HUES6 (cell line): Measurements from ENCODE around the gene NCKAP5.
"Not testable (repeated sequence)": the region's sequence is repeated elsewhere in the genome, so short reads cannot be mapped to it uniquely, and the experiment has no call there.

Experiments
- H3K27ac ChIP-seq: 2 replicates; pipeline ENCODE4 v1.7.0; 2013; ENCODE audit warnings: low read depth, mild to moderate bottlenecking, low read length, inconsistent platforms
- H3K27me3 ChIP-seq: 2 replicates; pipeline ENCODE4 v1.6.1; 2013; ENCODE audit warnings: low read length; ENCODE audit not compliant: control insufficient read depth, insufficient read depth
- H3K36me3 ChIP-seq: 2 replicates; pipeline ENCODE4 v1.6.1; 2013; ENCODE audit warnings: low read length; ENCODE audit not compliant: control insufficient read depth, insufficient read depth
- H3K4me1 ChIP-seq: 2 replicates; pipeline ENCODE4 v1.6.1; 2013; ENCODE audit warnings: low read length; ENCODE audit not compliant: control insufficient read depth, insufficient read depth
- H3K4me3 ChIP-seq: 2 replicates; pipeline ENCODE4 v1.5.1; 2013; ENCODE audit warnings: low read depth, low read length
- H3K9ac ChIP-seq: one replicate; pipeline ENCODE4 v1.6.1; 2013; ENCODE audit warnings: mild to moderate bottlenecking, low read length
- H3K9me3 ChIP-seq: 2 replicates; pipeline ENCODE4 v1.6.1; 2013; ENCODE audit warnings: low read depth, low read length; ENCODE audit not compliant: control insufficient read depth, insufficient read depth

NCKAP5 gene

GRCh38 chr2:133521146-133521745, 47.0 kb downstream of the NCKAP5 start:
- H3K4me3 ChIP-seq, result no peak overlapping the region
- peaks cover 57% of the 10 kb centered on the region for H3K27me3 ChIP-seq
- H3K27ac ChIP-seq, result no peak overlapping the region
- H3K9ac ChIP-seq, result no peak overlapping the region
- no peaks in the 10 kb centered on the region for H3K9me3 ChIP-seq
- peaks cover 4% of the 10 kb centered on the region; the same call in 1 of the 2 replicates for H3K4me1 ChIP-seq
- no peaks in the 10 kb centered on the region for H3K36me3 ChIP-seq

GRCh38 chr2:133519677-133520076, 48.6 kb downstream of the NCKAP5 start:
- H3K36me3 ChIP-seq, H3K27ac ChIP-seq, H3K4me1 ChIP-seq, H3K9me3 ChIP-seq, H3K4me3 ChIP-seq, H3K9ac ChIP-seq: not testable (repeated sequence)
- peaks cover 46% of the 10 kb centered on the region for H3K27me3 ChIP-seq

- H3K9me3 ChIP-seq, result no peaks in the 10 kb centered on the region
- no peak overlapping the region for H3K27ac ChIP-seq
- no peaks in the 10 kb centered on the region for H3K36me3 ChIP-seq
- no peak overlapping the region for H3K4me3 ChIP-seq
- H3K9ac ChIP-seq, result no peak overlapping the region
- H3K4me1 ChIP-seq, result peaks cover 4% of the 10 kb centered on the region; the same call in 1 of the 2 replicates
- H3K27me3 ChIP-seq, result peaks cover 37% of the 10 kb centered on the region
Measured at GRCh38 chr2:133518700-133519344, 49.4 kb downstream of the NCKAP5 start.

GRCh38 chr2:133517876-133518275, 50.4 kb downstream of the NCKAP5 start:
- H3K9me3 ChIP-seq, result no peaks in the 10 kb centered on the region
- no peaks in the 10 kb centered on the region for H3K36me3 ChIP-seq
- no peak overlapping the region for H3K4me3 ChIP-seq
- H3K27ac ChIP-seq, result no peak overlapping the region
- no peak overlapping the region for H3K9ac ChIP-seq
- peaks cover 28% of the 10 kb centered on the region for H3K27me3 ChIP-seq
- H3K4me1 ChIP-seq, result no peaks in the 10 kb centered on the region

GRCh38 chr2:133516405-133517026, 51.7 kb downstream of the NCKAP5 start:
- Histone ChIP-seq H3K27ac (no peak overlapping the region), H3K4me3 (no peak overlapping the region), H3K9ac (no peak overlapping the region), H3K36me3 (no peaks in the 10 kb centered on the region), H3K27me3 (peaks cover 15% of the 10 kb centered on the region), H3K9me3 (no peaks in the 10 kb centered on the region), H3K4me1 (no peaks in the 10 kb centered on the region)

GRCh38 chr2:133515271-133515670, 53.0 kb downstream of the NCKAP5 start:
- Histone ChIP-seq H3K27me3 (peaks cover 2% of the 10 kb centered on the region; the same call in 1 of the 2 replicates), H3K4me3 (no peak overlapping the region), H3K9me3 (no peaks in the 10 kb centered on the region), H3K36me3 (no peaks in the 10 kb centered on the region), H3K9ac (no peak overlapping the region), H3K27ac (no peak overlapping the region), H3K4me1 (no peaks in the 10 kb centered on the region)

- Histone ChIP-seq H3K27me3 (no peaks in the 10 kb centered on the region), H3K4me1 (no peaks in the 10 kb centered on the region), H3K27ac (no peak overlapping the region), H3K36me3 (no peaks in the 10 kb centered on the region), H3K9me3 (no peaks in the 10 kb centered on the region), H3K4me3 (no peak overlapping the region), H3K9ac (no peak overlapping the region)
Measured at GRCh38 chr2:133513893-133514292, 54.4 kb downstream of the NCKAP5 start.

- Histone ChIP-seq H3K27me3 (no peaks in the 10 kb centered on the region), H3K36me3 (no peaks in the 10 kb centered on the region), H3K4me1 (no peaks in the 10 kb centered on the region), H3K9me3 (no peaks in the 10 kb centered on the region), H3K9ac (no peak overlapping the region), H3K27ac (no peak overlapping the region), H3K4me3 (no peak overlapping the region)
Measured at GRCh38 chr2:133512121-133512520, 56.1 kb downstream of the NCKAP5 start.

GRCh38 chr2:133511679-133512078, 56.6 kb downstream of the NCKAP5 start:
- no peaks in the 10 kb centered on the region for H3K27me3 ChIP-seq
- H3K9me3 ChIP-seq, result no peaks in the 10 kb centered on the region
- H3K36me3 ChIP-seq, result no peaks in the 10 kb centered on the region
- H3K4me1 ChIP-seq, result no peaks in the 10 kb centered on the region
- H3K27ac ChIP-seq, result no peak overlapping the region
- no peak overlapping the region for H3K9ac ChIP-seq
- H3K4me3 ChIP-seq, result no peak overlapping the region

- H3K4me3 ChIP-seq, result no peak overlapping the region
- H3K4me1 ChIP-seq, result no peaks in the 10 kb centered on the region
Measured at GRCh38 chr2:133509777-133510176, 58.5 kb downstream of the NCKAP5 start.

GRCh38 chr2:133508546-133509165, 59.6 kb downstream of the NCKAP5 start:
- H3K27me3 ChIP-seq, result no peaks in the 10 kb centered on the region
- H3K36me3 ChIP-seq, result no peaks in the 10 kb centered on the region
- H3K27ac ChIP-seq, result no peak overlapping the region
- H3K4me3 ChIP-seq, result no peak overlapping the region
- no peaks in the 10 kb centered on the region for H3K4me1 ChIP-seq
- H3K9me3 ChIP-seq, result no peaks in the 10 kb centered on the region
- H3K9ac ChIP-seq, result no peak overlapping the region

More at GRCh38 chr2:133509777-133510176, 58.5 kb downstream of the NCKAP5 start:
- Histone ChIP-seq H3K27ac (no peak overlapping the region), H3K27me3 (no peaks in the 10 kb centered on the region), H3K36me3 (no peaks in the 10 kb centered on the region), H3K9ac (no peak overlapping the region), H3K9me3 (no peaks in the 10 kb centered on the region)
